NCI-H2227 treated with DMSO at 0.1 percent for 48 hours (cell line): ENCODE results near the gene LRP10.
"Not testable (repeated sequence)": the region's sequence is repeated elsewhere in the genome, so short reads cannot be mapped to it uniquely, and the experiment has no call there.

Source experiments
- DNase-seq: peaks from one replicate; lab custom pipeline; 2025; lab: John Stamatoyannopoulos, UW

Gene LRP10

DNA sequence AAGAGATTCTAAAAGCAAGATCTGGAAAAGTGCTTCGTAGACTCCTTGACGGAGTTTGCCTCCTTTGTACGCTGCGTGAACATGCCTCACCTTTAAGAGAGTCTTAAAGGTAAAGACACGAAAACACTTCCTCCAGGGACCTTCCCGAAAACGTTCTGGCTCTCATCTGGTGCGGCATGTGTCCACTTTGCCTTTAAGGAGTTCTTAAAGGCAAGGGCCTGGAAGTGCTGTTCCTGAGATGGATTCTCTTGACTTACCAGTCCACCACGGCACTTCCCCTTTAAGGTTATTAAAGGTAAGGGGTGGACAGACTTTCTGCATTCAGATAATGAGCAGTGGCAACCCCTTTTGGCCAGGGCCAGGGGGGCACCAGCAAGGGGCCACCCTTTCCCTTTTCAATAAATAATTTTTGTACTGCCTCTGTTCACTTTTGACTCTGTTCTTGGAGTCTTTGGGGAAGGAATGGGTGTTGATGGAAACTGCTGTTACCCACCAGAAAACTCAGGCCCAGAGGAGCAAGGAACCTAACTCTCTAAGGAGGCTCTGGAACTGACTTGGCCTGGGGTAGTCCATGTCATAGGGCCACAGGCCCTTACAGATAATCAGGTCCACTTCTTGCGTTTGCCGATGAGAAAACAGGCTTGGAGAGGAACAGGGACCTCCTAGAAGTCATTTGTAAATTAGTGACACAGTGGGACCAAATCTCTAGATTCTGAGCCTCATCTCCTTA, 15.9 kb downstream of the LRP10 start:
- DNase-seq: peak; percentile 91

- DNase-seq: no peak
Observed at GRCh38 chr14:22887990-22888378, 16.4 kb downstream of the LRP10 start.

- no peak for DNase-seq
Observed at GRCh38 chr14:22888662-22889061, 17.1 kb downstream of the LRP10 start.

- DNase-seq: no peak
Observed at GRCh38 chr14:22890416-22890815, 18.9 kb downstream of the LRP10 start.

DNA sequence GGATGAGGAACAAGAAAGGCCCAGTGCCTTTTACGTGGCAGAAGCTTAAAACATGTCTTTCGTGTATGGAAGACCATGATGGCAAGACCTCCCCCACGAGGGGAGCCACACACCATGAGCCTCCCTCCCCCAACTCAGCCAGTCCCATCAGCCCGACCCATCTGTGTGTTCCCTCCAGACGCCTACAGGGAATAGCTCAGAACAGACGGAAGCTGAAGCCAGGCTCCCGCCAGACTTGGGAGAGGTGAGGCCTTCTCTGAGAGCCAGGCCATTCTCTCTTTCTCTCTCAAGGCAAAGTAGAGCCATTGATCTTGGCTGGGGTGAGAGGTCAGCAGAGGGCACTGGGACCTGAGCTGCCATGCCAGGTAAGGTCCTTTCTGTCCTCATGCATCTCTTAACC, 20.9 kb downstream of the LRP10 start:
- DNase-seq: no peak

GRCh38 chr14:22893706-22894105, 22.2 kb downstream of the LRP10 start:
- no peak for DNase-seq

DNA sequence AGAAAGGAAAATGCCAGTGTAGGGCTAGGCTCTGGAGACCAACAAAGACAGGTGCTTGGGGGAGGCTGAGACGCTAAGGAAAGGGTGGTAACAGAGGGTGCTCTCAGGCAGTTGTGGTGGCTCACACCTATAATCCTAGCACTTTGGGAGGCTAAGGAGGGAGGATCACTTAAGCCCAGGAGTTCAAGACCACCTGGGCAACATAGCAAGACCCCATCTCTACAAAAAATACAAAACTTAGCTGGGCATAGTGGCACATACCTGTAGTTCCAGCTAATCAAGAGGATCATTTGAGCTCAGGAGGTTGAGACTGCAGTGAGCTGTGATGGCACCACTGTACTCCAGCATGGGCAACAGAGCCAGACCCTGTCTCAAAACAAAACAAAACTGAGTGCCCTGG, 23.9 kb downstream of the LRP10 start:
- DNase-seq: no peak

GRCh38 chr14:22896356-22896755, 24.8 kb downstream of the LRP10 start:
- no peak for DNase-seq

GRCh38 chr14:22896760-22897159, 25.2 kb downstream of the LRP10 start:
- no peak for DNase-seq

DNA sequence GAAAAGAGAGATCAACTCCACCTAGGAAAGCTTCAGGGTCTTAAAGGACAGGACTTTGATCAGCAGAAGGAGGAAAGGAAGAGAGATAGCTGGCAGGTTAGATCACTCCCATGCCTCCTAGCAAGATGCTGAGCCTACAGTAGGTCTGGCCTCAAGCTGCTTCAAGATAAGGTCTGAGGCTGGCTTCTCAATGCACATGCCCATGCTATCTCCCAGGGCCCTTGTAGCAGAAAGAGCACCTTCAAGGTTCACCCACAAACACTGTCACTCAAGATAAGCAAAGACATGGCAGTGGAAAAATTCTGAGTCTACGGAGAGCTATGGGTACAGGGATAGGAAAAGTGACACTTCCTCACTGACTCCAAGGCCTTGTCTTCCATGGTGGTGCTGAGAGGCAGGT, 25.8 kb downstream of the LRP10 start:
- no peak for DNase-seq

GRCh38 chr14:22898302-22899090, 27.0 kb downstream of the LRP10 start:
- DNase-seq: no peak

GRCh38 chr14:22900081-22900799, 28.7 kb downstream of the LRP10 start:
- DNase-seq: peak; percentile 45

DNA sequence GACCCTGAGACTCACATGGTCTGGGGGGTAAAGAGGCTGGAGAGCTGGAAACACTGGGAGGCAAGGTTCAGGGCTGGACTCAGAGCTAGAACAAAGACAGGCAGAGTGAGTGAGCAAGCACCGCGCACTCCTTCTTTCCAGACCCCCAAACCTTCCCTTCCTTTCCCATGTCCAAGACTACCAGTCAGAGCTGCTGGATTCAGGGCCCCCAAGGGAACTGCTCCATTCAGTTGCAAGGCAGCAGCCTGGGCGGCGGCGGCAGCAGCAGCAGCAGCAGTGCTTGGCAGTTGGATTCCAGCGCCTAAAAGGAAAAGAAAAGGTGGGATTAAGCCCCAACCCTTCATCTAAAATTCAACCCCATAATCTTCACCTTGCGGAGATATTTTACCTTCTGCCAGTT, 30.3 kb downstream of the LRP10 start:
- no peak for DNase-seq

- no peak for DNase-seq
Observed at GRCh38 chr14:22903742-22904087, 32.2 kb downstream of the LRP10 start.

DNA sequence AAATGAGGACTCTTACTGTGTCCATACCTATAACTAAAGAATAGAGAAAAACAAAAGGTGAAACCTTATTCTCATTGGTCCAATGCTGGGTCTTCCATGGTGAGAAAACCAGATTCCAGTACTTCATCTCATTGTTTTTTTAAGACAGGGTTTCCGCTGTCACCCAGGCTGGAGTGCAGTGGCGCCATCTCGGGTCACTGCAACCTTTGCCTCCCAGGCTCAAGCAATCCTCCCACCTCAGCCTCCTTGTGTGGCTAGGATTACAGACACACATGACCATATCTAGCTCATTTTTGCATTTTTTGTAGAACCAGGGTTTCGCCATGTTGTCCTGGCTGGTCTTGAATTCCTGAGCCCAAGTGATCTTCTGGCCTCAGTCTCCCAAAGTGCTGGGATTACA, 34.1 kb downstream of the LRP10 start:
- no peak for DNase-seq

GRCh38 chr14:22906073-22906472, 34.5 kb downstream of the LRP10 start:
- no peak for DNase-seq

DNA sequence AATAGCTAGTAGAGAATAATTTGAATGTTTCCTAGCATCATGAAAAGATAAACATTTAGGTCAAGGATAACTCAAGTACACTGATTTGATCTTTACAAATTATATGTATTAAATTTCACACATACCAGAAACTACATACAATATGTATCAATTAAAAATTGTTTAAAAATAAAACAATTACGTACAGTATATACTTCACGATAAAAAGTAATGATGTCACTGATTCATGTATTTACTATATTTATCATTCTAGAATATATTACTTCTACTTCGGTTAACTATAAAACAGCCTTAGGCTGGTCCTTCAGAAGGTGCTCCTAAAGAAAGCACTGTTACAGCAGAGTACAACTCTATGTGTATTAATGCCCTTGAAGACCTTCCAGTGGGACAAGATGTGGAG, 35.9 kb downstream of the LRP10 start:
- DNase-seq: no peak

DNA sequence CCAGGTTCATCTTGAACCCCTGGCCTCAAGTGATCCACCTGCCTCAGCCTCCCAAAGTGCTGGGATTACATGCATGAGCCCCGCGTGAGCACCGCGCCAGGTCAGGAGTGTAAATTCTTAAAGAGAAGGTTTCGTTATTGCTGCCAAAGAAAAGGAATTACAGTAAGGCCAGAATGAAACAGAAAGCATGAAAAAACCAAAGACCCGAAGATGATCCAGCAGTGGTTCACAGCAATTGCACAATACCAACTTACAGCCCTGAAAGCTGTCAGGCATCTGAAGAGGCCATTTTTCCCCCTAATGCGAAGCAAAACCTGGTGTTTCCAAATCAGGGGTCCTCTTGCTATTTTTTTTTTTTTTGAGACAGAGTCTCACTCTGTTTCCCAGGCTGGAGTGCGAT, 37.1 kb downstream of the LRP10 start:
- no peak for DNase-seq

- DNase-seq: no peak
Observed at GRCh38 chr14:22910916-22911315, 39.4 kb downstream of the LRP10 start.

- DNase-seq: not testable (repeated sequence)
Observed at GRCh38 chr14:22914836-22915235, 43.3 kb downstream of the LRP10 start.

DNA sequence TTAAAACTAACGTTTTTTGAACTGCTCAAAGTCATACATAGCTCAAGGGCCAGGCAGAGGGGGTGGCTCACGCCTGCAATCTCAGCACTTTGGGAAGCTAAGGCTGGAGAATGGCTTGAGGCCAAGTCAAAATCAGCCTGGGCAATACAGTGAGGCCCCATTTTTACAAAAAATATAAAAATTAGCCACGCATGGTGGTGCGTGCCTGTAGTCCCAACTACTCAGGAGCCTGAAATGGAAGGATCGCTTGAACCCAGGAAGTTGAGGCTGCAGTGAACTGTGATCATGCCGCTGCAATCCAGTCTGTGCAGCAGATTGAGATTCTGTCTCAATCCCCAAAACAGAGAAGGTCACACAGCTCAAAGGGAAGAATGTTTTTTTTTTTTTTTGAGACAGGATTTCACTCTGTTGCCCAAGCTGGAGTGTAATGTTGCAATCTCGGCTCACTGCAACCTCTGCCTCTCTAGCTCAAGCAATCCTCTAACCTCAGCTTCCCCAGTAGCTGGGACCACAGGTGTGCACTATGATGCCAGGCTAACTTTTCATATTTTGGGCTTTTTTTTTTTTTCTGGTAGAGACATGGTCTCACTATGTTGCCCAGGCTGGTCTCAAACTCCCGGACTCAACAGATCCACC, 44.5 kb downstream of the LRP10 start:
- no peak for DNase-seq

GRCh38 chr14:22918804-22919600, 47.5 kb downstream of the LRP10 start, which contains the start of gene RBM23:
RBM23 (minus strand) TSS chr14:22919149.
- DNase-seq: peak; percentile 99
